Fibroblast of villous mesenchyme (primary cell): Measurements from ENCODE around the gene PRPF18. TPM values are rescaled to one million over a fixed set of nuclear protein-coding genes. Genes with fewer than 3 reads are reported as not detected.

ENCODE experiments used
- DNase-seq: peaks from one replicate; pipeline ENCODE4 v3.0.0-alpha.2; 2010; ENCODE audit warnings: low read depth
- H3K4me3 ChIP-seq: 2 replicates; pipeline ENCODE4 v1.5.1; 2011; ENCODE audit warnings: low read depth, mild to moderate bottlenecking, low read length
- CTCF ChIP-seq: IDR thresholded peaks from 2 replicates; pipeline ENCODE4 v1.5.1; 2012; ENCODE audit warnings: low read depth, mild to moderate bottlenecking, low read length; ENCODE audit not compliant: insufficient read depth
- total RNA-seq: library from RNA; depleted of rRNA; stranded (reverse); fragments of >200 nt; gene quantifications from 2 replicates; pipeline ENCODE4 v1.2.3, GENCODE V29; 2012

PRPF18 gene
- total RNA-seq, 1 donor, result 37.1 TPM

GRCh38 chr10:13637303-13637856, 50.6 kb downstream of the PRPF18 start:
- TF ChIP-seq CTCF, result no peak
- no peak for DNase-seq
- no peak overlapping the region for H3K4me3 ChIP-seq

GRCh38 chr10:13637894-13638293, 51.1 kb downstream of the PRPF18 start:
- no peak overlapping the region for H3K4me3 ChIP-seq
- peak; percentile 42 for DNase-seq
- no peak for TF ChIP-seq CTCF

- DNase-seq, result no peak
- TF ChIP-seq CTCF, result no peak
- no peak overlapping the region for H3K4me3 ChIP-seq
Measured at GRCh38 chr10:13642293-13642692, 55.5 kb downstream of the PRPF18 start.

GRCh38 chr10:13643016-13643415, 56.3 kb downstream of the PRPF18 start:
- TF ChIP-seq CTCF, result no peak
- no peak overlapping the region for H3K4me3 ChIP-seq

GRCh38 chr10:13644866-13645265, 58.1 kb downstream of the PRPF18 start:
- TF ChIP-seq CTCF, result no peak
- H3K4me3 ChIP-seq, result no peak overlapping the region
- no peak for DNase-seq

More at GRCh38 chr10:13643016-13643415, 56.3 kb downstream of the PRPF18 start:
- no peak for DNase-seq

GRCh38 chr10:13648425-13648824, 61.7 kb downstream of the PRPF18 start:
- TF ChIP-seq CTCF, result no peak
- DNase-seq, result no peak

More at GRCh38 chr10:13648425-13648824, 61.7 kb downstream of the PRPF18 start:
- H3K4me3 ChIP-seq, result no peak overlapping the region
